ENCODE measurements around the gene DUXB.

The DUXB gene, protein sequence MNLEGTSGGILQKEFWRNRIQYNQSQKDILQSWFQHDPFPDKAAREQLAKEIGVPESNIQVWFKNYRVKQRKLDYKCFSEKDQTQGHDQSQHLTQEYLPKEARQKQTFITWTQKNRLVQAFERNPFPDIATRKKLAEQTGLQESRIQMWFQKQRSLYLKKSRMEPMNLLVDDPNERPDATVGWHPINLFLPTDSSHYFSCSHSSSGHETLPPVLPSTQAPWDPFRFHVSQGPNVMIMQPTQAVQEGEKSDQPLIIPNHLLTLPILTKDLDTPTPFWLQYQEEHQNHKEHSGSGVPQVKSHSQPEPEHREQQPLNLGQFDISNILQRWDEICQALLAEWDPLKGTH

GRCh38 chr16:75701361-75701760 lies at the start of gene DUXB:
Gene DUXB, minus strand, starts transcription at chr16:75701461. Its CDS starts 43 bp downstream, at chr16:75701418.
- DNase-seq (ENCODE audit: low spot score) = no peak

GRCh38 chr16:75750528-75750927 lies 49.3 kb upstream of the DUXB start:
- no peak for DNase-seq (ENCODE audit: low spot score)

DNA sequence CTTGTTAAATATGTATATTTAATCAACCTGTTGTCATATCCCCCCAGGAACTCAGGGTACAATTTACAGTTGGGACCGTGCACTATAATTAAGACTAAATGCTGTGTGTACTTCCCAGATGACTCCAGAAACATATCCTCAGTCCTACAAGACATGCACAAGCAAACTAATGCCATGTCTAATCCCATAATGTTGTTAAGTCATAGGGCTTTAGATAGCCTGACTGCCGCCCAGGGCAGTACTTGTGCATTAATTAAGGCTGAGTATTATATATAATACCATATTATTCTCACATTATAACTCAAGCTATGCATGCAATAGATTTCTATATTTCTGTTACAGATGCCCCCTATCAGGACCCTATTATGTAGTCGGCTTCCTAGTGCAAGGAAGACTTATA lies 45.1 kb upstream of the DUXB start:
- DNase-seq (ENCODE audit: low spot score) = no peak

- no peak for DNase-seq (ENCODE audit: low spot score)
Measured at GRCh38 chr16:75745823-75746222, 44.6 kb upstream of the DUXB start.

GRCh38 chr16:75745242-75745641 lies 44.0 kb upstream of the DUXB start:
- no peak for DNase-seq (ENCODE audit: low spot score)

DNA sequence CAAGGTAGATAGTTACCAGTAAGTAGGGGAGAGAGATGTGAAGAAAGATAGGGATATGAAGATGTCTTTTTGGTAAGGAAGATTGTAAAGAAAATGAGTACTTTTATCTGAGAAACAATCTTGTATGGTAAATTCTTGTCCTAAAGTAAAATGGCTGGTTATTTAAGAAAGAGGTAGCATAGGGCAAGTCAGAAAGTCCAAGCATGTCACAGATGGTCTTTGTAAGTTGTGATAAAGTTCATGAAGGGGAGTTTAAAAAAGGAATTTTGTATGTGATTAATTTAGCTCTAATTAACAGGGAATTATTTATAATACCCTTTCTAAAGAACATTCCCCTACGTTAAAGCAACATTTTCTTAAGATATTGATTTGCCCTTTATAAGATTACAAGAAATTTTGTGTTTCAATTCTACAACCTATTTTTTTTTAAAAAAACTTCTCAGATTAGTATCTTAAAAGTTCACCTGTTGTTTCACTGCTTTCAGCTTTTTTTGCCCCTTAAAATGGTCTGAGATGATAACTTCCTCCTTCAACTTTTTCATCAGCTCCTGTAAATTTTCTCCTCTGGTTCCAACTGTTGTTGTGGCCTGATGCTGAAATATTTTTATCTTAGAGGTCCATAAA lies 41.3 kb upstream of the DUXB start:
- no peak for DNase-seq (ENCODE audit: low spot score)

- DNase-seq (ENCODE audit: low spot score) = no peak
Measured at GRCh38 chr16:75733305-75734211, 32.3 kb upstream of the DUXB start.

GRCh38 chr16:75732871-75733270 lies 31.6 kb upstream of the DUXB start:
- DNase-seq (ENCODE audit: low spot score) = no peak

DNA sequence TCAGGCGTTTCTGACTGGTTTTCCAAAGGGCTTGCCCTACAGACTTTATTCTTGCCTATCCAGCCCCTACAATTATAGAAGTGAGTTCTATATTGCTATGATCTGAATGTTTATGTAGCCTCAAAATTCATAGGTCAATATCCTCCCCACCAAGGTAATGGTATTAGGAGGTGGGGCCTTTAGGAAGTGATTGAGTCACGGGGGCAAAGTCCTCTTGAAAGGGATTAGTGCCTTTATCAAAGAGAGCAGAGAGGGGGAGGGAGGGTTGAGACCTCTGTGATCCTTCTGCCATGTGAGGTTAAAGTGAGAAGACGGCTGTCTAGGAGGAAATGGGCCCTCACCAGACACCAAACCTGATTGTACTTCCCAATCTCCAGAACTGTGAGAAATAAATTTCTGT lies 26.0 kb upstream of the DUXB start:
- no peak for DNase-seq (ENCODE audit: low spot score)

DNA sequence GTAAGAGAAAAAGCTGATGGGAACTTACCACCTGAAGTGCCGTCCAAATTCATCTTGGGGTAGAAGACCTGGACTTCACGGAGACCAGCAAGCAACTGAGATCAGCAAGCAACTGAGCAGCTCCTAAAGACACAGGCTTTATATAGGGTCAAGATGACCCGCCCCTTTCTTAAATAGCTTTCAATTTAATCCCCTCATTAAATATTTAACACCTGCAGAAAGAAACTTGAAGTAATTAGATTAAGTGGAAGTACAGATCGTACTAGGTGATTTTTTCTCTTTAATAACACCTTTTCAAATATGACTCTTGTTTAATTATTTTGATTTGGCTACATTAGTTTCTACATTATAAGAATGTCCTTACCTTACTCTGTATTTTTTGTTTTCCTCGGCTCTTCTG lies 25.1 kb upstream of the DUXB start, which contains the start of gene CPHXL:
Gene CPHXL, minus strand, starts transcription at position 101 of the 400 bp plus-strand sequence. Its CDS starts 48 bp downstream, at position 53.
- no peak for DNase-seq (ENCODE audit: low spot score)

GRCh38 chr16:75718452-75718851 lies 17.2 kb upstream of the DUXB start:
- DNase-seq (ENCODE audit: low spot score) = no peak

GRCh38 chr16:75714661-75715060 lies 13.4 kb upstream of the DUXB start:
- DNase-seq (ENCODE audit: low spot score) = no peak

DNA sequence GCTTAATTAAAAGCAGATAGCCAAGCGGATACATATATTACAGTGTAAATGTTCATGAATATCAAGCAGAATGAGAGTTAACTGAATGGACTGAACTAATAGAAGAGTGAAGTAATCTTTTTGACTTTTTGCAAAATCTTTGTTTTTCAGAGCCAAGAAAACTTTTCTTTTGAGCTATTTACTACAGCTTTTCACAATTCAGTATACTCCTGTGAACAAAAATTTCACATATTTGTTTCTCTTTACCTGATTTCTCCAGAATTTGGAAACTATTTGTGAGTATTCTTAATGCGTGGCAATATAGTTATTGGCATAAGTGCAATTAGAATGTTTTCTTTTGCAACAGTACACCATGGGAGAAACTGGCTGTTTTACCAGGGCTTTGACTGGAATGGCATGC lies 9.1 kb upstream of the DUXB start:
- DNase-seq (ENCODE audit: low spot score) = no peak

DNA sequence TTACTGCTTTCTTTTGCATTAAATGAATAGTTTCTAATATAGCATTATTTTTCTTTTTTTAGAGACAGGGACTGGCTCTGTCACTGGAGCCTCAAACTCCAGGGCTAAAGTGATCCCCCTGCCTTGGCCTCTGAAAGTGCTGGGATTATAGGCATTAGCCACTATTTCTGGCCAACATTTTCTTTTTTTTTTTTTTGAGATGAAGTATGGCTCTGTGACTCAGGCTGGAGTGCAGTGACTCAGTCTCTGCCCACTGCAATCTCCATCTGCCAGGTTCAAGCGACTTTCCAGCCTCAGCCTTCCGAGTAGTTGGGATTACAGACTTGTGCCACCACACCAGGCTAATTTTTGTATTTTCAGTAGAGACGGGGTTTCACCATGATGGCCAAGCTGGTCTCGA lies 2.0 kb upstream of the DUXB start:
- no peak for DNase-seq (ENCODE audit: low spot score)

DNA sequence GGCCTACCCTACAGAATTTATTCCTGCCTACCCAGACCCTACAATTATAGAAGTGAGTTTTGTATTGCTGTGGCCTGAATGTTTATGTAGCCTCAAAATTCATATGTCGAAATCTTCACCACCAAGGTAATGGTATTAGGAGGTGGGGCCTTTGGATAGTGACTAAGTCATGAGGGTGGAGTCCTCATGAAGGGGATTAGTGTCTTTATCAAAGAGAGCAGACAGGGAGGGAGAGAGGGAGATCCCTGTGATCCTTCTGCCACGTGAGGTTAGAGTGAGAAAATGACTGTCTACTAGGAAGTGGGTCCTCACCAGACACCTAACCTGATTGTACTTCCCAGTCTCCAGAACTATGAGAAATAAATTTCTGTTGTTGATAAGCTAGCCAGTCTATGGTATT lies 981 bp upstream of the DUXB start:
- DNase-seq (ENCODE audit: low spot score) = no peak

- DNase-seq (ENCODE audit: low spot score) = no peak
Measured at GRCh38 chr16:75697571-75697970, 3.7 kb downstream of the DUXB start.

DNA sequence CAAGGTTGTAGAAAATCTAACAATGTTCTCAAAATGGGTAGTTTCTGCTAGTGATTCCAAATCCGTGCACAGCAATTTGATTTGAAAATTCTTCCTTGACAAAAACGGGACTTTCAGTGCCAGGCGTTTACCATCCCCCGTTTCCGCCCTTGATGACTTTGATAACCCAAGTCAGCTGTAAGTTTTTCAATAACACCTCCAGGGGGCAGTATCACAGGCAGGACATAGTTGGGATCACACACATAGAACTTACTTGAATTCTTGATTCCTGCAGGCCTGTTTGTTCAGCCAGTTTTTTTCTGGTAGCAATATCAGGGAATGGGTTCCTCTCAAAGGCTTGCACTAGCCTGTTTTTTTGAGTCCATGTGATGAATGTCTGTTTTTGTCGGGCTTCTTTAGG lies 5.6 kb downstream of the DUXB start:
- DNase-seq (ENCODE audit: low spot score) = peak; percentile 1

DNA sequence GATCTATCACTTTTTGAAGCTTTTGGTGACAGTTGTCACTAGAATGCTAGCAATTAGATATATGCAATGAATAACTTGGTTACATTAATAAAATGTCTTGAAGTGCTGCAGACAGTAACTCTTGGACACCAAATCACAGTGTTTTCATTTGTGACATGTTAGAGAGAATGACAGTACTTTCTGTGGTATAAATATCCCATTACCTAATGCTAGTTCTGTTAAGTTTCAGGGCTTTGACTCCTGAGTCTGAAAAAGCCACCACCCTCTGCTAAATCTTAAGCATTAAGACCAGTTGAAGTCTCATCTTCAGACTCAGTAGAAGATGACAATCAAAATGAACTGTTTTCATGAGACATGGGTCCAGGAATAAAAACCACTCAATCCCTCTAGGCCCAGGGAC lies 13.9 kb downstream of the DUXB start:
- no peak for DNase-seq (ENCODE audit: low spot score)

DNA sequence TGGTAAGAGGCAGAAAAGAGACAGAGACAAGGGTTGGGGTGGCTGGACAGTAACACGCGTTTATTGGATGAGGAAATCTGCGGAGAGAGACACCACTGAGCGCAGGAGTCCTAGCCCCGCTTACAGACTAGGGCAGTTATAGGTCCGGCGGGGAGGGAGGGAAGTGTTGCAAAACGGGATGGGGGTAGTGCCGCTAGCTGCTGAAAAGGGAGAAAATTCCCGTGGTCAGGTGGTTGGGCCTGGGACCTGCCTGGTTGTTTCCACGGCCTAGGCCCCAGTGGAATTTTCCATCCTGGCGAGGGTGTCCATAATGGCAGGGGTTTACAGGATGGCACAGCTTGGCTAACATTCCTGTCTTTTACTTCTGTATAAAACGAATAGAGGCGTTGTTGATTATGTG lies 19.0 kb downstream of the DUXB start:
- DNase-seq (ENCODE audit: low spot score) = no peak

DNA sequence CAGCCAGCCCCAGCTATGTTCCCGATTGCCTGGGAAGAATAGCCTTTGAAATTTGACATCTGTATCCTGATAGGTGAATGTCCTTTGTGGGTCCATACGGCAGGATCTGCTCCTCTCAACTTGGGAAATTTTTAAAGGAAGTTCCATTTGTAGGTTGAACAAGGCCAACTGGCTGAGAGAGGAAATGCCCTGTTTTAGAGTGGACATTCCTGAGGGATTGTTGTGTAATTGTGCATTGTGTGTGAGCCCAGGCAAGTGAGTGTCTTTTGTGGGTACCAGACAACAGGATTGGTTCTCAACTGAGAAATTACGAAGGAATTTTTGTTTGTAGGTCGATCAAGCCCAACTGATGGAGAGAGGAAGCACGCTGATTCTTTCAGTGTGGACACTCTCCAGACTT lies 21.9 kb downstream of the DUXB start:
- DNase-seq (ENCODE audit: low spot score) = no peak

GRCh38 chr16:75676909-75677308 lies 24.4 kb downstream of the DUXB start, which contains the start of gene CPHXL2:
Gene CPHXL2, minus strand, starts transcription at chr16:75677009. Its CDS starts 10 bp downstream, at chr16:75676999.
- no peak for DNase-seq (ENCODE audit: low spot score)

- no peak for DNase-seq (ENCODE audit: low spot score)
Measured at GRCh38 chr16:75667503-75667902, 33.8 kb downstream of the DUXB start.
